DMS114 treated with DMSO at 0.1 percent for 48 hours (cell line): ENCODE data around the gene SLC5A11.
"Not testable (repeated sequence)": the region's sequence is repeated elsewhere in the genome, so short reads cannot be mapped to it uniquely, and the experiment has no call there.

Experiments used
- DNase-seq: peaks from one replicate; lab custom pipeline; 2025; ENCODE audit not compliant: unreplicated experiment; lab: John Stamatoyannopoulos, UW

The SLC5A11 gene

GRCh38 chr16:24834459-24835335, 11.1 kb upstream of the SLC5A11 start:
- peak; percentile 56 for DNase-seq

GRCh38 chr16:24836836-24837235, 8.9 kb upstream of the SLC5A11 start:
- DNase-seq, result no peak

DNA sequence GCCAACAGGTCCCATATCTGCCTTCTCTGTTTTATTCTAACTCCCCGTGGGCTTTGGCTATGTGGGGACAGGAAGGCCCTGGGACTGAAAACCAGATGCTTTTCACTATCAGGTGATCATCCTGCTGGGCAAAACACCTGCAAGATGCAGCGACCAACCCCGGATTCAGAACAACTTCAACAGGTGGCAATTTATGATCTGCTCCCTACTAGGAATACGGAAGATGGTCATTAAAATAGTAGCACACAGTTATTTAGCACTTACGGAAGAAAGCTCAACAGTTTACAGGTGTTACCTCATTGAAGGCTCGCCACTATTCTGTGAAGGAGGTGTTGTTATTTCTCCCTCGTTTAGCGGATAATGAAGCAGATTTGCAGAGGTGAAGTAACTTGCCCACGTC, 7.8 kb upstream of the SLC5A11 start:
- no peak for DNase-seq

- no peak for DNase-seq
Measured at GRCh38 chr16:24838554-24839266, 7.1 kb upstream of the SLC5A11 start.

DNA sequence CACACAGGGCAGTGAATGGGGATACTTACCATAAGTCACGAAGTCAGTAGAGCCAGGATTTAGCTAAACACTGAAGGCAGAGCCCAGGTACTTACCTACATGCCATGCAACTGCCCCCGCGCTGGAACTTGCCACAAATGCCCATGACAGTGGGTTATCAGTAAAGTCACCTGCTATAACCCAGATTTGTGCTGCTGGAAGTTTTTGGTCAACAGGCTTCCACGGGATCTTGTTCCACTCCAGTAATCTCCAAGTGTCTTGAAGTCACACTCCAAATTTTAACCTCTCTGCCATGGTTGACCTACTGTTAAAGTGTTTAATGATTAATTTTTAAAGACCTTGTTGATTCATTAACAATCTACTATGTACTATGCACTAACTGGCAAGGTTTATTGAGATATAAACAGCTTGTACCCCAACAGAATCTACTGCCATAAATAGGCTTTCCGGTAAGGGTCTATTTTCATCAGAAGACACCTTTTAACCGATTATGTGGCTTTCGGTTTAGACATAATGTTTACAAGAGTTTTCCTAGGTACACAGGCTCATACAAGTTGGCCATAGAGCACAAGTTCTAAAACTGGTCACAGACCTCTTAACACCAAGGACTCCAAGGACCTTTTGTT, 6.3 kb upstream of the SLC5A11 start:
- DNase-seq, result no peak

DNA sequence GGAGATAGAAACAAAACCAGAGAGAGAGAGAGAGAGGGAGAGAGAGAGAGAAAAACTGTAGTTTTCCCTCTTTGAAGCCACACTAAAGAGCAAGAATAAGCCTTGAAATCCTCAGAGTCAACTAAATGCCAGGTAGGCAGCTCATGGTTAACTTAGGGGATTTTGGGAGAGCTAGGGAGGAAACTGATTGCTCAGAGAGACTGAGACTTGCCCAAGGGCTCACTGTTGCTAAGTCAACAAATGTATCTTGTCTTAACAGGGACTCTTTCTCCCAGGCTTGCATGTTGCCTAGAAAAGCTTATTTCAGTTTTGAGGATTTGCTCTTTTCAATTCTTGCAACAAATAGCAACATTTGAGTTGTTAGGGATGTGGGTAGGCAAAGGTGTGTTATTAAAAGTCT, 4.5 kb upstream of the SLC5A11 start:
- DNase-seq, result no peak

GRCh38 chr16:24844101-24845030, 1.4 kb upstream of the SLC5A11 start:
- no peak for DNase-seq

DNA sequence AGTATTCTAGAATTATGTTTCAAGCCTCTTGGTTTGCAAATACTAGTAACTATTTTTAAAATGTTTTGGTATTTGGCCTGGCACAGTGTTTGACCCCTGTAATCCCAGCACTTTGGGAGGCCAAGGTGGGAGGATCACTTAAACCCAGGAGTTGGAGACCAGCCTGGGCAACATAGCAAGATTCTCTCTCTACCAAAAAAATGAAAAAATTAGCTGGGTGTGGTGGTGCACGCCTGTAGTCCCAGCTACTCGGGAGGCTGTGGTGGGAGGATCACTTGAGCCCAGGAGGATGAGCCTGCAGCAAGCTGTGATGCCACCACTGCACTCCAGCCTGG, 765 bp upstream of the SLC5A11 start:
- DNase-seq, result not testable (repeated sequence)

- DNase-seq, result no peak
Measured at GRCh38 chr16:24846548-24847357, 990 bp downstream of the SLC5A11 start.

GRCh38 chr16:24847358-24847664, 1.5 kb downstream of the SLC5A11 start:
- DNase-seq, result no peak

GRCh38 chr16:24848065-24848464, 2.3 kb downstream of the SLC5A11 start:
- no peak for DNase-seq

- DNase-seq, result no peak
Measured at GRCh38 chr16:24849641-24850040, 3.9 kb downstream of the SLC5A11 start.

DNA sequence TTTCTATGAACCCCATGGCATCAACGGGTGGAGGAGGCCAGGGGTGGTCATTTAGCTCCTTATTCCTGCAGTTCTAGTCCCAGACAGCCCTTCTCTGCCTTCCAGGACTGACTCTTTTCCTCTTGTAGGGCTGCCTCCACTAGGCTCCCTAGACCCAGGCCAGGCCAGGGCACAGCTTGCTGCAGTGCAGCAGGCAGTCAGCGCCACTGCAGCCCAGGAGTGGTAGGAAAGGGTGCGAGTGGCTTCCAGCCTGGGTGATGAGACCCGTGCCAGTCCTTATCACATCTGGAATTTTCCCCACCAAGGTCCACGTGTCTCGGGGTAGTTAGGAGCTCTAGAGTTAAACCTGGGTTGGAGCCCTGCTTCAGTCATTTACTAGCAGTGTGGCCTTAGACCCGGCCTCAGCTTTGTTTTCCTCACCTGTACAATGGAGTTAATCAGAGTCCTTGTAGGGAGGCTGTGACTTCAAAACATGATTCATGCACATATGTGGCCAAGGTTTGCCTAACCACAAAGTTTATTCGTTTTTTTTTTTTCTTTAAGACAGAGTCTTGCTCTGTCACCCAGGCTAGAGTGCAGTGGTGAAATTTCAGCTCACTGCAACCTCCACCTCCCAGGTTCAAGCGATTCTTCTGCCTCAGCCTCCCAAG, 4.7 kb downstream of the SLC5A11 start:
- DNase-seq, result no peak

DNA sequence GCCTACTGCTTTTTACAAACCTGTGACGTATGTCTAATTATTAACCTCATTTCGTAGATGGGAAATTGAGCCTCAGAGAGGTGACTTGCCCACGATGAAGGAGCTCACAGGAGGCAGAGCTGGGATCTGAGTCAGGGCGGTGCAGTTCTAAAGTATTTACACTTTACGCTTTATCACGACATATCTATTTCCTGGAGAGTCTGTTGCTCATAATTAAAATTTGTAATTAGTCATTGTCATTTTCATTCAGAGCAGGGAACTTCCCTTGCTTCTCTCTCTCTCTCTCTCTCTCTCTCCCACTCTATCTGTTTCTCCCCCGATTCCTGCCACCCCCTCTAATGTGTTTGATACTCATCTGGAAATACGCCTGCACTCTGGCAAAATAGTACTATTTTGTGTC, 5.9 kb downstream of the SLC5A11 start:
- no peak for DNase-seq

DNA sequence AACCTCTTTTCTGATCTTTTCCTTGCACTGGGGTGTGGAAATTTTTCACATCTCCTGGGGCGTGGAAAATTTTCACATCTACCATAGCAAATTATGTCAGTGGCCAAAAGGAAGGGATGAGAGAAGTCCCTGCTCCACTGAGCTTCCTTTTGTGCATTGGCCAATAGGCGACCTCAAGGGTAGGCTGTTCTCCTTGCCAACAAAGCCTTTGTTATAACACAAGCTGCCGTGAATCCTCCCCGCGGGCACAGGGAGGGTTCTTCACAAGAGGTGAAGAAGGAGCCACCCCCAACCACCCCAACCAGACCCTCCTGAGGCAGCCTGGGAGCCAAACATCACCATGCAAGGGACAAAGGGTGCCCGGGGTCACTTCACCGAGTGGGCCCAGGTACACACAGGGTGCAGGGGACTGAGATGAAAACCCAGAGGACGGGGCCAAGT, 6.5 kb downstream of the SLC5A11 start:
- no peak for DNase-seq

DNA sequence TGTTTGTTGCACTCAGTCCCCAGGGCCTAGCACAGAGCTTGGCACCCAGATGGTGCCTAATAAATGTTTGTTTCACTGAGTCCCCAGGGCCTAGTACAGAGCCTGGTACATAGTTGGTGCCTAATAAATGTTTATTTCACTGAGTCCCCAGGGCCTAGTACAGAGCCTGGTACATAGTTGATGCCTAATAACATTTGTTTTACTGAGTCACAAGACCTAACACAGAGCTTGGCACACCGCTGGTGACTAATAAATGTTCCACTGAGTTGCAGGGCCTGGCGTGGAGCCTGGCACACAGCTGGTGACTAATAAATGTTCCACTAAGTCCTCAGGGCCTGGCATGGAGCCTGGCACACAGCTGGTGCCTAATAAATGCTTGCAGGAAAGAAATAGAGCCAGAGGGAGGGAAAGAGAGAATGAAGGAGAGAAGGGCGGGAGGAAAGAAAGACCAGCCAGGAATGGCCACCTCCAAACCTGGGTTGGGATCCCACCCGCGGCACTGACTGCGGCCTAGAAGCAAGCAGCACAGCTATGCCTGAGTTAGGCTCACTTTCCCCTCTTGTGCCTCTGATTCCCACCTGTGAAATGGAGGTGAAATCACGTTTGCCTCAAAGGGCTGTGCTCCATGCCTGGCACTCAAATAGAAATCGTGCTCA, 7.5 kb downstream of the SLC5A11 start:
- no peak for DNase-seq

- no peak for DNase-seq
Measured at GRCh38 chr16:24853830-24854229, 8.1 kb downstream of the SLC5A11 start.

- no peak for DNase-seq
Measured at GRCh38 chr16:24854607-24855171, 8.9 kb downstream of the SLC5A11 start.

- no peak for DNase-seq
Measured at GRCh38 chr16:24855678-24856077, 9.9 kb downstream of the SLC5A11 start.
